ENCODE results near the gene RBBP8.

RBBP8 gene

GRCh38 chr18:22935431-22935830, 2.3 kb downstream of the RBBP8 start:
- peak overlapping the region; percentile 99 for H3K4me2 ChIP-seq (ENCODE audit: low read depth, low read length, poor library complexity, severe bottlenecking)

DNA sequence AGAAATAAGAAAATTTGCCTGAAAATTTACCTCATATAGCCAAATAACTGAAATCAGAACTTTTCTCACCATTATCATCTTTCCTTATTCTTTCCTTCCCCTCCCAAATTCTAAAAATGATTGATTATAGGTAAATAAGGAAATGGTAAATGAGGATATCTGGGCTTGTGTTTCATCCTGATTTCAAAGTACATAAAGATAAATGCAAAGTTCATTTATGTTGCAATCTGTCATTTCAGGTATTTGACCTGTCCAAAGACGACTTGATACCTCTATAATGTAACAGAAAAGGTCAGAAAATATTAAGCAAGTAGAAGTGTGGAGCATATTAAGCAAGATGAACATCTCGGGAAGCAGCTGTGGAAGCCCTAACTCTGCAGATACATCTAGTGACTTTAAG, 3.4 kb downstream of the RBBP8 start:
- peaks cover 75% of the 10 kb centered on the region for H3K79me2 ChIP-seq (ENCODE audit: insufficient read depth, low read length)
- peaks cover 21% of the 10 kb centered on the region for H3F3A ChIP-seq (ENCODE audit: insufficient read depth)
- no peaks in the 10 kb centered on the region for H3K9me3 ChIP-seq (ENCODE audit: insufficient read depth, low read length)
- H3K36me3 ChIP-seq (ENCODE audit: low read length): peaks cover 38% of the 10 kb centered on the region
- H3K27ac ChIP-seq (ENCODE audit: low read depth, low read length): no peak overlapping the region
- H3K9ac ChIP-seq (ENCODE audit: low read length): no peak overlapping the region
- no peaks in the 10 kb centered on the region for H3K9me2 ChIP-seq (replicated peaks; ENCODE audit: insufficient read depth, low read length)
- H3K27me3 ChIP-seq (ENCODE audit: low read length): no peaks in the 10 kb centered on the region
- no peak for TF ChIP-seq EZH2phosphoT487 (conservative IDR thresholded peaks at IDR 0.05; ENCODE audit: low read length)
- TF ChIP-seq, protein P1, sequence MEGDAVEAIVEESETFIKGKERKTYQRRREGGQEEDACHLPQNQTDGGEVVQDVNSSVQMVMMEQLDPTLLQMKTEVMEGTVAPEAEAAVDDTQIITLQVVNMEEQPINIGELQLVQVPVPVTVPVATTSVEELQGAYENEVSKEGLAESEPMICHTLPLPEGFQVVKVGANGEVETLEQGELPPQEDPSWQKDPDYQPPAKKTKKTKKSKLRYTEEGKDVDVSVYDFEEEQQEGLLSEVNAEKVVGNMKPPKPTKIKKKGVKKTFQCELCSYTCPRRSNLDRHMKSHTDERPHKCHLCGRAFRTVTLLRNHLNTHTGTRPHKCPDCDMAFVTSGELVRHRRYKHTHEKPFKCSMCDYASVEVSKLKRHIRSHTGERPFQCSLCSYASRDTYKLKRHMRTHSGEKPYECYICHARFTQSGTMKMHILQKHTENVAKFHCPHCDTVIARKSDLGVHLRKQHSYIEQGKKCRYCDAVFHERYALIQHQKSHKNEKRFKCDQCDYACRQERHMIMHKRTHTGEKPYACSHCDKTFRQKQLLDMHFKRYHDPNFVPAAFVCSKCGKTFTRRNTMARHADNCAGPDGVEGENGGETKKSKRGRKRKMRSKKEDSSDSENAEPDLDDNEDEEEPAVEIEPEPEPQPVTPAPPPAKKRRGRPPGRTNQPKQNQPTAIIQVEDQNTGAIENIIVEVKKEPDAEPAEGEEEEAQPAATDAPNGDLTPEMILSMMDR (IDR thresholded peaks at IDR 0.05; ENCODE audit: insufficient read depth, low read length, poor library complexity, severe bottlenecking): no peak
- H4K20me1 ChIP-seq (ENCODE audit: low read depth, low read length): peaks cover 11% of the 10 kb centered on the region; the same call in 1 of the 2 replicates
- H3K4me2 ChIP-seq (ENCODE audit: low read depth, low read length, poor library complexity, severe bottlenecking): peak overlapping the region; percentile 99
- H3K4me3 ChIP-seq (ENCODE audit: insufficient read depth, low read length, poor library complexity, severe bottlenecking): no peak overlapping the region
- H2AFZ ChIP-seq (ENCODE audit: low read depth, low read length, severe bottlenecking): no peak overlapping the region

More at GRCh38 chr18:22935431-22935830, 2.3 kb downstream of the RBBP8 start:
- H3K9me2 ChIP-seq (replicated peaks; ENCODE audit: insufficient read depth, low read length): no peaks in the 10 kb centered on the region
- H3K4me3 ChIP-seq (ENCODE audit: insufficient read depth, low read length, poor library complexity, severe bottlenecking): peak overlapping the region; percentile 69
- H3K36me3 ChIP-seq (ENCODE audit: low read length): peaks cover 35% of the 10 kb centered on the region
- peak overlapping the region; percentile 86 for H3K27ac ChIP-seq (ENCODE audit: low read depth, low read length)
- no peaks in the 10 kb centered on the region for H3K9me3 ChIP-seq (ENCODE audit: insufficient read depth, low read length)
- TF ChIP-seq EZH2phosphoT487 (conservative IDR thresholded peaks at IDR 0.05; ENCODE audit: low read length): no peak
- no peaks in the 10 kb centered on the region for H3K27me3 ChIP-seq (ENCODE audit: low read length)
- H3K79me2 ChIP-seq (ENCODE audit: insufficient read depth, low read length): peaks cover 64% of the 10 kb centered on the region
- H4K20me1 ChIP-seq (ENCODE audit: low read depth, low read length): peaks cover 7% of the 10 kb centered on the region; the same call in 1 of the 2 replicates
- H3F3A ChIP-seq (ENCODE audit: insufficient read depth): peaks cover 32% of the 10 kb centered on the region
- no peak overlapping the region for H2AFZ ChIP-seq (ENCODE audit: low read depth, low read length, severe bottlenecking)
- H3K9ac ChIP-seq (ENCODE audit: low read length): peak overlapping the region; percentile 89

GRCh38 chr18:22939649-22940048, 6.5 kb downstream of the RBBP8 start:
- Histone ChIP-seq H3K4me2 (ENCODE audit: low read depth, low read length, poor library complexity, severe bottlenecking) (no peak overlapping the region), H3K4me3 (ENCODE audit: insufficient read depth, low read length, poor library complexity, severe bottlenecking) (no peak overlapping the region), H3F3A (ENCODE audit: insufficient read depth) (peaks cover 23% of the 10 kb centered on the region), H2AFZ (ENCODE audit: low read depth, low read length, severe bottlenecking) (no peak overlapping the region), H3K27me3 (ENCODE audit: low read length) (no peaks in the 10 kb centered on the region), H4K20me1 (ENCODE audit: low read depth, low read length) (peaks cover 25% of the 10 kb centered on the region; the same call in 1 of the 2 replicates), H3K9me2 (replicated peaks; ENCODE audit: insufficient read depth, low read length) (no peaks in the 10 kb centered on the region), H3K79me2 (ENCODE audit: insufficient read depth, low read length) (peaks cover 94% of the 10 kb centered on the region), H3K9me3 (ENCODE audit: insufficient read depth, low read length) (no peaks in the 10 kb centered on the region), H3K36me3 (ENCODE audit: low read length) (peaks cover 61% of the 10 kb centered on the region), H3K9ac (ENCODE audit: low read length) (no peak overlapping the region), H3K27ac (ENCODE audit: low read depth, low read length) (no peak overlapping the region)
- TF ChIP-seq, protein P1 (IDR thresholded peaks at IDR 0.05; ENCODE audit: insufficient read depth, low read length, poor library complexity, severe bottlenecking): no peak
- no peak for TF ChIP-seq EZH2phosphoT487 (conservative IDR thresholded peaks at IDR 0.05; ENCODE audit: low read length)

DNA sequence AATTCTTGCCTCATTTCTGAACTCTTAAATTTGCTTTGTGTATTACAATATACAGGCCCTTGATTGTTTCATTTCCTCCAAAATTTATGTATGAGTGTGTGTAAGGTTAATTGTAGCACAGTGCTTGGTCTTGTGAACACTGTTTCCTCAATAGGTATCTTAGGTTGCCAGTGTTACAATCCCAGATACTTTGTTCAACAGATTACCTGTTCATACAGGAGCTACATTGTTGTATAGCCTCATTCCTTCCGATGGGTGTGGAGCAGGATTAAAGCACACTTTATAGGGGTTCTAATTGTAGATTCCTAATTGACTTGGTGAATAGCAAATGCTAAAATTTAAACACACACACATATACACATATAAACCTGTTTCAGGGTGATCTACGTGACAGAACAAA, 10.7 kb downstream of the RBBP8 start:
- H4K20me1 ChIP-seq (ENCODE audit: low read depth, low read length): peaks cover 36% of the 10 kb centered on the region
- no peak overlapping the region for H3K4me3 ChIP-seq (ENCODE audit: insufficient read depth, low read length, poor library complexity, severe bottlenecking)
- no peak overlapping the region for H2AFZ ChIP-seq (ENCODE audit: low read depth, low read length, severe bottlenecking)
- peaks cover 86% of the 10 kb centered on the region for H3K79me2 ChIP-seq (ENCODE audit: insufficient read depth, low read length)
- H3K4me2 ChIP-seq (ENCODE audit: low read depth, low read length, poor library complexity, severe bottlenecking): no peak overlapping the region
- H3K9ac ChIP-seq (ENCODE audit: low read length): no peak overlapping the region
- TF ChIP-seq EZH2phosphoT487 (conservative IDR thresholded peaks at IDR 0.05; ENCODE audit: low read length): no peak
- TF ChIP-seq, protein P1 (IDR thresholded peaks at IDR 0.05; ENCODE audit: insufficient read depth, low read length, poor library complexity, severe bottlenecking): no peak
- H3K27me3 ChIP-seq (ENCODE audit: low read length): no peaks in the 10 kb centered on the region
- H3K27ac ChIP-seq (ENCODE audit: low read depth, low read length): no peak overlapping the region
- peaks cover 17% of the 10 kb centered on the region; the same call in 1 of the 2 replicates for H3F3A ChIP-seq (ENCODE audit: insufficient read depth)
- H3K36me3 ChIP-seq (ENCODE audit: low read length): peaks cover 66% of the 10 kb centered on the region
- no peaks in the 10 kb centered on the region for H3K9me3 ChIP-seq (ENCODE audit: insufficient read depth, low read length)
- no peaks in the 10 kb centered on the region for H3K9me2 ChIP-seq (replicated peaks; ENCODE audit: insufficient read depth, low read length)
